Esophagus squamous epithelium (tissue), 5 donors: Measurements from ENCODE around the gene GSG1L. TPM values are rescaled to one million over a fixed set of nuclear protein-coding genes. Genes with fewer than 3 reads are reported as not detected.

Source experiments
- DNase-seq: peaks from one replicate; lab custom pipeline; 2025; lab: John Stamatoyannopoulos, UW
- H3K27ac ChIP-seq, 4 donors: fragments of 200-600 bp; sonication (generic); one replicate each; pipeline ENCODE4 v1.5.1; 2016 to 2019; ENCODE audit warnings: mild to moderate bottlenecking in 1 of 4
- H3K27me3 ChIP-seq, 4 donors: fragments of 200-600 bp; sonication (generic); 1 replicate in 3 of 4; 2 replicates in 1 of 4; pipeline versions ENCODE4 v1.5.1 to v1.6.0; 2017 to 2021; ENCODE audit warnings: antibody characterized with exemption in 1 of 4
- H3K36me3 ChIP-seq, 3 donors: fragments of 200-600 bp; sonication (generic); one replicate each; pipeline ENCODE4 v1.5.1; 2016 to 2019
- H3K4me1 ChIP-seq, 3 donors: fragments of 200-600 bp; sonication (generic); one replicate each; pipeline ENCODE4 v1.5.1; 2017 to 2019
- H3K4me3 ChIP-seq, 4 donors: fragments of 200-600 bp; sonication (generic); 1 replicate in 3 of 4; 2 replicates in 1 of 4; pipeline ENCODE4 v1.5.1; 2016 to 2019; ENCODE audit warnings: mild to moderate bottlenecking in 2 of 4, moderate library complexity in 1 of 4
- H3K9me3 ChIP-seq, 3 donors: fragments of 200-600 bp; sonication (generic); one replicate each; pipeline ENCODE4 v1.5.1; 2016 to 2019
- CTCF ChIP-seq, 6 experiments: fragments of 450-650 bp in 4 of 6; fragments of 200-600 bp in 2 of 6; sonication (generic) in 2 of 6; IDR thresholded peaks; one replicate each; pipeline ENCODE4 v1.5.1; 2016 to 2019; ENCODE audit warnings: antibody characterized with exemption in 6 of 6, mild to moderate bottlenecking in 4 of 6, moderate library complexity in 4 of 6
- POLR2A ChIP-seq, 4 donors: fragments of 450-650 bp; IDR thresholded peaks; one replicate each; pipeline ENCODE4 v1.6.1; 2017; ENCODE audit warnings: antibody characterized with exemption in 4 of 4, mild to moderate bottlenecking in 4 of 4, moderate library complexity in 3 of 4
- WGBS, 2 donors: methylation state at CpG; one replicate each; pipeline ENCODE4 v1.1.5; 2018; 5-methylcytosine and 5-hydroxymethylcytosine counted together
- intact Hi-C: fragments of 100-400 bp; cut with DNase I; formaldehyde crosslinking; loops from one replicate; pipeline ENCODE4 v1.15.0; 2022
- total RNA-seq, 4 donors: library from RNA; depleted of rRNA; stranded (reverse); fragments of >200 nt; gene quantifications; one replicate each; pipeline ENCODE4 v1.1.0, GENCODE V29; 2016
- donor health status: DM: yes; HTN: yes; CAD: no.

GSG1L gene
- total RNA-seq, 4 donors from 2014 or later = under 0.01 to 0.21 TPM; not detected in 2

DNA sequence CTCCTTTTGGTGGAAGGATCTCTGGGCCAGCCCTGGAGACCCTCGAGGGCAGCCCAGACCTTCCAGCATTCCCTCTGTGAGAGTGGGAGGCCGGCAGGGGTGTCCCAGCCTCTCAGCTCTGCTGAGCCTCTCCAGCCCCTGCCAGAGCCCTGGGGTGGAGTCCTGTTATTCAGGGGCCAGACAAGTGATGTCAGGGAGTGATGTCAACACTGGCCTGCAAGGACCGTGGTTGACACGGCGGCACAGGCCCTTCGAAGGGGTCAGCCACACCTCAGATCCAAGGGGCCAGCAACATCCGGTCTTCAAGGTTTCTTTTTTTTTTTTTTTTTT is 282.4 kb downstream of the GSG1L start:
- no peak for DNase-seq
- intact Hi-C loops = loop anchor here (10.0 kb wide), 1 partner anchor 64 kb away; no protein-coding TSS in a partner anchor

DNA sequence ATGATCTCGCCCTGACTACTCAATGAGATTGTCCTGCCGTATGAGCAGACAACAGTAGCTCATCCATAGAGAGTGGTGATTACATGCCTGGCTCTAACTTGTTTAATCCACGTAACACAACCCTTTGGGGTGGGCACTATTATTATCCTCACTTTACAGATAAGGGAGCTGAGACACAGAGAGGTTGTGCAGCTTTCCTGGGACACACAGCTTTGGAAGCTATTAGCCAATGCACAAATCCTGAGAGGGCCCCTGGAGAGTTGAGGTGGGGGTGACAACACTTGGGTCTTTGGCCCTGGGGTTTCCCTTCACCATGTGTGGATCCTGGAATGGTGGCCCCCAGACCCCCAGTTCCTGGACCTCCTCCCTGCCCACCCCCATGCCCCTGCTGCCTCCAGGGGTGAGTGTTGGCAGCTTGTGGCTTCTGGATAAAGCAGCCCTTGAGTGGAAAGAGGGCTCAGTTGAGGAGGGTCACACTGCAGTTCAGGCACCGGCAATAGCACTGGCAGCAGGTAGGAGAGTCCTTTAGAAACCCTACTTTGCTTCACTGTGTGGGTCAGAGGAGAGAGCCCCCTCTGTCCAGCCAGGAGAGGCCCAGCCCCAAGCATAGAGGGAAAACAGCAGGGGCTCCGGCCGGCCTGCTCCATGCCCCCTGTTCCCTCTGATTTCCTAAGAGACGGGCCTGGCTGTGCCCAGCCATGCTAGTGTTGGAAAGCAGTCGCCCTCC is 282.9 kb downstream of the GSG1L start:
- 73 to 76% methylated on average over 5 to 7 of the region's 8 CpGs for WGBS, 2 donors
- TF ChIP-seq CTCF (IDR thresholded peaks at IDR 0.05) (no peak), POLR2A (IDR thresholded peaks at IDR 0.05) (no peak)
- intact Hi-C loops = loop anchor here (10.0 kb wide), 1 partner anchor 64 kb away; no protein-coding TSS in a partner anchor
- H3K4me3 ChIP-seq = no peak overlapping the region
- no peak overlapping the region for H3K27ac ChIP-seq
- peaks cover 0 to 36% (median 0%) of the 10 kb centered on the region in 3 donors for H3K36me3 ChIP-seq
- H3K27me3 ChIP-seq = no peaks in the 10 kb centered on the region
- DNase-seq = no peak
- H3K9me3 ChIP-seq = no peaks in the 10 kb centered on the region
- peaks cover 0 to 12% (median 0%) of the 10 kb centered on the region in 3 donors for H3K4me1 ChIP-seq

More for the DNA sequence above, 282.4 kb downstream of the GSG1L start:
- H3K27ac ChIP-seq = no peak overlapping the region
- no peak overlapping the region for H3K4me3 ChIP-seq
- H3K27me3 ChIP-seq = no peaks in the 10 kb centered on the region
- H3K36me3 ChIP-seq = peaks cover 0 to 32% (median 0%) of the 10 kb centered on the region in 3 donors
- H3K9me3 ChIP-seq = no peaks in the 10 kb centered on the region
- WGBS, 2 donors = 60 to 63% methylated on average over 1 to 6 of the region's 7 CpGs
- H3K4me1 ChIP-seq = peaks cover 0 to 12% (median 0%) of the 10 kb centered on the region in 3 donors
- no peak for TF ChIP-seq POLR2A (IDR thresholded peaks at IDR 0.05)
- TF ChIP-seq CTCF (IDR thresholded peaks at IDR 0.05) = no peak

GRCh38 chr16:27779641-27780164 is 283.8 kb downstream of the GSG1L start:
- Histone ChIP-seq H3K27ac (no peak overlapping the region), H3K4me1 (peaks cover 0 to 12% (median 0%) of the 10 kb centered on the region in 3 donors), H3K4me3 (no peak overlapping the region), H3K9me3 (no peaks in the 10 kb centered on the region), H3K36me3 (peaks cover 0 to 45% (median 0%) of the 10 kb centered on the region in 3 donors), H3K27me3 (no peaks in the 10 kb centered on the region)
- 65 to 70% methylated on average over 17 to 23 of the region's 23 CpGs for WGBS, 2 donors
- no peak for DNase-seq
- TF ChIP-seq CTCF (IDR thresholded peaks at IDR 0.05) (peak in 1 of 6 experiments; percentile 8), POLR2A (IDR thresholded peaks at IDR 0.05) (no peak)
- intact Hi-C loops = loop anchor here (10.0 kb wide), 1 partner anchor 65 kb away; no protein-coding TSS in a partner anchor

DNA sequence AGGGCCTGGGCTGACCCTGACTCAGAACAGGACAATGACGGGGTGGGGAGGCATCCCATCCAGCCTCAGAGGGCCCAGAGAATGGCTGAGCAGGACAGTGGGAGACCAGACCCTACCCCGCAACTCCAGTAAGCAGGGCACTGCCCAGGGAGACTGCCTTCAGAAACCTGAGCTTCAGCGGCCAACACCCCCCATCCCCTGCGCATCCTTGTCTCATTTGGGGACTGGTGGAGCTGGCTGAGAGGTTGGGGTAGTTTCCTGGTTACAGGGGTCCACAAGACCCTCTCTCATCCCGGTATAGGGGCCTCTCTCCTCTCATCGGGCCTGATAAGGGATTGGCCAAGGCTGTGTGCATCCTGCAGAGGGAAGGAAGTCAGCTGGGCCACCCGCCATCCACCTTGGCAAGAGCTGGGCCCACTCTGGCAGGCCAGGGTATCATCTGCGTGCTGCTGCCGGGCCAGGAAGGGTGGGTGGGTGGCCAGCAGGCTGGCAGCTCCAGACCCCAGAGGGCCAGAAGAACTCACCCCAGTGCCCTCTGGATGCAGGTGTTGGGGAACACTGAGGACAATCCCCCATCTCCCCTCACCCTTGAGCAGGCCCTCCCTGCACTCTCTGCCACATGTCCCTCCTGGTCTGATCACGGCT is 284.5 kb downstream of the GSG1L start:
- no peaks in the 10 kb centered on the region for H3K9me3 ChIP-seq
- no peaks in the 10 kb centered on the region for H3K27me3 ChIP-seq
- intact Hi-C loops = no loop called here
- H3K27ac ChIP-seq = no peak overlapping the region
- no peak for DNase-seq
- peaks cover 0 to 52% (median 0%) of the 10 kb centered on the region in 3 donors for H3K36me3 ChIP-seq
- no peak overlapping the region for H3K4me3 ChIP-seq
- TF ChIP-seq CTCF (IDR thresholded peaks at IDR 0.05) (no peak), POLR2A (IDR thresholded peaks at IDR 0.05) (no peak)
- WGBS, 2 donors = 61% methylated on average over 5 of the region's 10 CpGs; no CpG with 5 or more reads in 1 of the 2 donors
- peaks cover 0 to 12% (median 0%) of the 10 kb centered on the region in 3 donors for H3K4me1 ChIP-seq
